IPS-11a (cell line): ENCODE data around the gene RPL37.
"Not testable (repeated sequence)": the region's sequence is repeated elsewhere in the genome, so short reads cannot be mapped to it uniquely, and the experiment has no call there.

ENCODE experiments used
- H3K4me3 ChIP-seq: one replicate; pipeline ENCODE4 v1.5.1; 2013; ENCODE audit warnings: low read depth, low read length, control low read depth

The RPL37 gene

GRCh38 chr5:40797273-40798011 is 37.6 kb downstream of the RPL37 start:
- peak overlapping the region; percentile 74 for H3K4me3 ChIP-seq

GRCh38 chr5:40796487-40796889 is 38.5 kb downstream of the RPL37 start:
- H3K4me3 ChIP-seq, result peak overlapping the region; percentile 74

GRCh38 chr5:40794877-40795276 is 40.1 kb downstream of the RPL37 start:
- H3K4me3 ChIP-seq, result not testable (repeated sequence)

GRCh38 chr5:40794340-40794739 is 40.7 kb downstream of the RPL37 start:
- not testable (repeated sequence) for H3K4me3 ChIP-seq

GRCh38 chr5:40792691-40793090 is 42.3 kb downstream of the RPL37 start:
- not testable (repeated sequence) for H3K4me3 ChIP-seq

GRCh38 chr5:40791715-40792139 is 43.3 kb downstream of the RPL37 start:
- H3K4me3 ChIP-seq, result no peak overlapping the region

GRCh38 chr5:40790947-40791593 is 44.0 kb downstream of the RPL37 start:
- no peak overlapping the region for H3K4me3 ChIP-seq

- not testable (repeated sequence) for H3K4me3 ChIP-seq
Measured at GRCh38 chr5:40788941-40789340, 46.1 kb downstream of the RPL37 start.

- H3K4me3 ChIP-seq, result no peak overlapping the region
Measured at GRCh38 chr5:40787986-40788385, 47.0 kb downstream of the RPL37 start.

- H3K4me3 ChIP-seq, result not testable (repeated sequence)
Measured at GRCh38 chr5:40786664-40787063, 48.4 kb downstream of the RPL37 start.

- no peak overlapping the region for H3K4me3 ChIP-seq
Measured at GRCh38 chr5:40784916-40785315, 50.1 kb downstream of the RPL37 start.

GRCh38 chr5:40784027-40784653 is 50.9 kb downstream of the RPL37 start:
- no peak overlapping the region for H3K4me3 ChIP-seq

- no peak overlapping the region for H3K4me3 ChIP-seq
Measured at GRCh38 chr5:40781843-40782409, 53.1 kb downstream of the RPL37 start.

GRCh38 chr5:40780858-40781257 is 54.2 kb downstream of the RPL37 start:
- no peak overlapping the region for H3K4me3 ChIP-seq

- H3K4me3 ChIP-seq, result no peak overlapping the region
Measured at GRCh38 chr5:40780199-40780598, 54.8 kb downstream of the RPL37 start.

GRCh38 chr5:40779561-40779960 is 55.5 kb downstream of the RPL37 start:
- H3K4me3 ChIP-seq, result no peak overlapping the region

- no peak overlapping the region for H3K4me3 ChIP-seq
Measured at GRCh38 chr5:40778133-40778532, 56.9 kb downstream of the RPL37 start.

GRCh38 chr5:40776658-40776977 is 58.4 kb downstream of the RPL37 start:
- H3K4me3 ChIP-seq, result no peak overlapping the region

- no peak overlapping the region for H3K4me3 ChIP-seq
Measured at GRCh38 chr5:40775846-40776657, 59.0 kb downstream of the RPL37 start.
